Loucy (cell line): Measurements from ENCODE around the gene BTN1A1.

Experiments
- H2AFZ ChIP-seq: fragments of 200-600 bp; sonication (generic); 2 replicates; pipeline ENCODE4 v1.6.0; 2016; ENCODE audit warnings: antibody characterized with exemption, mild to moderate bottlenecking, low read length, moderate library complexity
- H3F3A ChIP-seq: fragments of 200-600 bp; 2 replicates; pipeline ENCODE4 v1.6.0; 2016; ENCODE audit warnings: antibody characterized with exemption, low read depth, mild to moderate bottlenecking
- H3K27me3 ChIP-seq: fragments of 200-600 bp; sonication (generic); 2 replicates; pipeline ENCODE4 v1.6.1; 2014; ENCODE audit warnings: low read length, mild to moderate bottlenecking; ENCODE audit not compliant: insufficient read depth, poor library complexity, severe bottlenecking
- H3K36me3 ChIP-seq: fragments of 200-600 bp; sonication (generic); 2 replicates; pipeline ENCODE4 v1.6.1; 2016; ENCODE audit warnings: low read length; ENCODE audit not compliant: insufficient read depth
- H3K4me1 ChIP-seq: fragments of 200-600 bp; sonication (generic); 2 replicates; pipeline ENCODE4 v1.5.1; 2014; ENCODE audit warnings: low read length, mild to moderate bottlenecking; ENCODE audit not compliant: insufficient read depth, poor library complexity, severe bottlenecking
- H3K4me2 ChIP-seq: fragments of 200-600 bp; sonication (generic); 2 replicates; pipeline ENCODE4 v1.6.0; 2014; ENCODE audit warnings: antibody characterized with exemption, low read length, low read depth, mild to moderate bottlenecking; ENCODE audit not compliant: poor library complexity, severe bottlenecking
- H3K4me3 ChIP-seq: fragments of 200-600 bp; sonication (generic); 2 replicates; pipeline ENCODE4 v1.5.1; 2014; ENCODE audit warnings: low read length, mild to moderate bottlenecking, mixed read lengths; ENCODE audit not compliant: poor library complexity, severe bottlenecking
- H3K79me2 ChIP-seq: fragments of 200-600 bp; sonication (generic); 2 replicates; pipeline ENCODE4 v1.6.1; 2014; ENCODE audit warnings: low read length; ENCODE audit not compliant: insufficient read depth
- H3K9ac ChIP-seq: fragments of 200-600 bp; sonication (generic); 2 replicates; pipeline ENCODE4 v1.6.0; 2014; ENCODE audit warnings: mild to moderate bottlenecking, low read depth, low read length, moderate library complexity; ENCODE audit not compliant: poor library complexity, severe bottlenecking
- H3K9me2 ChIP-seq: fragments of 200-600 bp; sonication (generic); replicated peaks from 2 replicates; pipeline ENCODE4 v1.6.1; 2016; ENCODE audit warnings: low read depth, low read length, mixed read lengths
- H3K9me3 ChIP-seq: fragments of 200-600 bp; sonication (generic); 2 replicates; pipeline ENCODE4 v1.6.1; 2014; ENCODE audit warnings: mild to moderate bottlenecking, antibody characterized with exemption, low read length, low read depth; ENCODE audit not compliant: insufficient read depth
- H4K20me1 ChIP-seq: fragments of 200-600 bp; sonication (generic); 2 replicates; pipeline ENCODE4 v1.6.0; 2014; ENCODE audit warnings: antibody characterized with exemption, low read length, mild to moderate bottlenecking; ENCODE audit not compliant: insufficient read depth, poor library complexity, severe bottlenecking
- CTCF ChIP-seq: fragments of 200-600 bp; sonication (generic); conservative IDR thresholded peaks from 2 replicates; pipeline ENCODE4 v1.5.1; 2014; ENCODE audit warnings: mild to moderate bottlenecking, antibody characterized with exemption, low read length
- EZH2phosphoT487 ChIP-seq: fragments of 200-600 bp; IDR thresholded peaks from 2 replicates; pipeline ENCODE4 v1.6.1; 2018; ENCODE audit warnings: antibody characterized with exemption, mild to moderate bottlenecking, moderate library complexity, borderline replicate concordance

Gene BTN1A1

GRCh38 chr6:26516481-26517427 lies 16.7 kb downstream of the BTN1A1 start:
- H3K4me1 ChIP-seq = peaks cover 7% of the 10 kb centered on the region
- H3K9me3 ChIP-seq = no peaks in the 10 kb centered on the region
- no peak for TF ChIP-seq CTCF
- TF ChIP-seq EZH2phosphoT487 = no peak
- no peak overlapping the region for H2AFZ ChIP-seq
- H3F3A ChIP-seq = peaks cover 2% of the 10 kb centered on the region; the same call in 1 of the 2 replicates
- H3K4me2 ChIP-seq = no peak overlapping the region
- no peaks in the 10 kb centered on the region for H3K27me3 ChIP-seq
- no peaks in the 10 kb centered on the region for H4K20me1 ChIP-seq
- H3K4me3 ChIP-seq = no peak overlapping the region
- H3K79me2 ChIP-seq = no peaks in the 10 kb centered on the region
- no peaks in the 10 kb centered on the region for H3K36me3 ChIP-seq
- H3K9ac ChIP-seq = no peak overlapping the region
- H3K9me2 ChIP-seq = no peaks in the 10 kb centered on the region

GRCh38 chr6:26519359-26519758 lies 19.3 kb downstream of the BTN1A1 start:
- H3K9me3 ChIP-seq = no peaks in the 10 kb centered on the region
- H3K9me2 ChIP-seq = no peaks in the 10 kb centered on the region
- H3K4me3 ChIP-seq = no peak overlapping the region
- no peaks in the 10 kb centered on the region for H3K36me3 ChIP-seq
- H3K27me3 ChIP-seq = no peaks in the 10 kb centered on the region
- H3K79me2 ChIP-seq = no peaks in the 10 kb centered on the region
- H3K9ac ChIP-seq = no peak overlapping the region
- H2AFZ ChIP-seq = no peak overlapping the region
- no peak for TF ChIP-seq EZH2phosphoT487
- TF ChIP-seq CTCF = no peak
- no peak overlapping the region for H3K4me2 ChIP-seq
- H3F3A ChIP-seq = peaks cover 2% of the 10 kb centered on the region; the same call in 1 of the 2 replicates
- H3K4me1 ChIP-seq = peaks cover 9% of the 10 kb centered on the region
- H4K20me1 ChIP-seq = no peaks in the 10 kb centered on the region

DNA sequence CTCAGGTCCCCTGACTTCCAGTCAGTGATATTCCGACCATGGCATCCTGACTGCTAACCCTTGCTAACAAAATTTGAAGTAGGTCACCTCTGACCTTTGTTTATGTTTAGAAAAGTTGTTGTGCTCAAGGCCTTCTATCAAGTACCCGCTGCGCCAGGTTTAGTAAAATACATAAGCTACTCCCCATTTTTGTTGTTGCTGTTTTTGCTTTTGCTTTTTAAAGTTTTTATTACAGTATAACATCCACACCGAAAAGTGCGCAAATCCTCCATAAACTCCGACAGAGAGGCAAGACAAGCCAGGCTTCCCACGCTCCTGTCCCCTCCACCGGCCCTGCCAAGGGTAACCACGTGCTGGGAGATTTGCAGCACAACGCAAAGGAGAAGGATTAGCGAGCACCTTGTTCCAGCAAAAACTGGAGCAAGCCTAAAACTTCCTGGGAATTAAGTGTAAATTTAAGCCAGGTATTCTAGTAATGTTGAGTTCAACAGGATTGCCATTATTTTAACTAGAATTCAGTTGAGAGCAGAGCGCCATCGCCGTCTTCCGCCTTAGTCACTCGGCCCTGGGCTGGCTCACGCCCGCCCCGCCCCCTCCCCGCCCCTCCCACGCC lies 20.2 kb downstream of the BTN1A1 start:
- peak overlapping the region; percentile 78 for H3K9ac ChIP-seq
- H3K9me3 ChIP-seq = no peaks in the 10 kb centered on the region
- H2AFZ ChIP-seq = peak overlapping the region; percentile 98
- H3K4me1 ChIP-seq = peaks cover 9% of the 10 kb centered on the region
- no peaks in the 10 kb centered on the region for H4K20me1 ChIP-seq
- no peaks in the 10 kb centered on the region for H3K27me3 ChIP-seq
- H3F3A ChIP-seq = peaks cover 2% of the 10 kb centered on the region; the same call in 1 of the 2 replicates
- peak overlapping the region; percentile 98 for H3K4me2 ChIP-seq
- H3K36me3 ChIP-seq = no peaks in the 10 kb centered on the region
- no peaks in the 10 kb centered on the region for H3K79me2 ChIP-seq
- no peak for TF ChIP-seq EZH2phosphoT487
- TF ChIP-seq CTCF = no peak
- H3K4me3 ChIP-seq = peak overlapping the region; percentile 81
- no peaks in the 10 kb centered on the region for H3K9me2 ChIP-seq
